Posterior cingulate gyrus (tissue), 11 donors: ENCODE results near the gene ALPL.
"Not testable (repeated sequence)": the region's sequence is repeated elsewhere in the genome, so short reads cannot be mapped to it uniquely, and the experiment has no call there.

Experiments
- DNase-seq, 10 donors: peaks; one replicate each; pipeline versions ENCODE4 v3.0.0 to v3.0.0-alpha.2; 2020 to 2021; ENCODE audit warnings: mixed read lengths in 3 of 10
- intact Hi-C: fragments of 100-400 bp; cut with DNase I; formaldehyde crosslinking; loops from one replicate; pipeline ENCODE4 v1.15.1; 2023

ALPL gene

GRCh38 chr1:21506804-21507203 is 2.4 kb upstream of the ALPL start:
- peak in 2 of 10 donors; percentile 33 to 49 for DNase-seq
- intact Hi-C loops: loop anchor here (5.0 kb wide), 1 partner anchor 85 kb away; no protein-coding TSS in a partner anchor

- intact Hi-C loops: loop anchor here (5.0 kb wide), 1 partner anchor 85 kb away; no protein-coding TSS in a partner anchor
- peak in 2 of 10 donors; percentile 40 to 64 for DNase-seq
Measured at GRCh38 chr1:21507511-21508270, 1.5 kb upstream of the ALPL start.

- DNase-seq: peak in 7 of 10 donors; percentile 34 to 91 (median 51)
- intact Hi-C loops: loop anchor here (1.0 to 5.0 kb wide), 3 partner anchors 84 to 456 kb away; no protein-coding TSS in a partner anchor
Measured at GRCh38 chr1:21508580-21509350, 458 bp upstream of the ALPL start.

GRCh38 chr1:21510113-21510493 is 880 bp downstream of the ALPL start:
- peak in 1 of 10 donors; percentile 13 for DNase-seq
- intact Hi-C loops: no loop called here

- DNase-seq: peak in 2 of 10 donors; percentile 5 to 20
- intact Hi-C loops: no loop called here
Measured at GRCh38 chr1:21510885-21511578, 1.8 kb downstream of the ALPL start.

- intact Hi-C loops: no loop called here
- DNase-seq: peak in 2 of 10 donors; percentile 65 to 66
Measured at GRCh38 chr1:21511579-21512522, 2.6 kb downstream of the ALPL start.

GRCh38 chr1:21514245-21514644 is 5.0 kb downstream of the ALPL start:
- DNase-seq: peak in 2 of 10 donors; percentile 18 to 22
- intact Hi-C loops: no loop called here

- intact Hi-C loops: no loop called here
- peak in 2 of 10 donors; percentile 6 to 30 for DNase-seq
Measured at GRCh38 chr1:21517161-21517589, 8.0 kb downstream of the ALPL start.

- intact Hi-C loops: no loop called here
- DNase-seq: peak in 1 of 10 donors; percentile 48
Measured at GRCh38 chr1:21517660-21518480, 8.6 kb downstream of the ALPL start.

- intact Hi-C loops: no loop called here
- peak in 3 of 10 donors; percentile 3 to 57 (median 22) for DNase-seq
Measured at GRCh38 chr1:21518774-21519455, 9.7 kb downstream of the ALPL start.

- DNase-seq: peak in 2 of 10 donors; percentile 20 to 51
- intact Hi-C loops: not testable (repeated sequence)
Measured at GRCh38 chr1:21519486-21520070, 10.4 kb downstream of the ALPL start.

- intact Hi-C loops: no loop called here
- peak in 3 of 10 donors; percentile 49 to 66 (median 55) for DNase-seq
Measured at GRCh38 chr1:21520899-21521716, 11.9 kb downstream of the ALPL start.

- intact Hi-C loops: no loop called here
Measured at GRCh38 chr1:21521717-21522060, 12.5 kb downstream of the ALPL start.

GRCh38 chr1:21522525-21523038 is 13.4 kb downstream of the ALPL start:
- peak in 2 of 10 donors; percentile 11 to 52 for DNase-seq
- intact Hi-C loops: no loop called here

More at GRCh38 chr1:21521717-21522060, 12.5 kb downstream of the ALPL start:
- DNase-seq: no peak

GRCh38 chr1:21523297-21523813 is 14.1 kb downstream of the ALPL start:
- intact Hi-C loops: no loop called here
- DNase-seq: peak in 3 of 10 donors; percentile 22 to 67 (median 46)

GRCh38 chr1:21524220-21524619 is 15.0 kb downstream of the ALPL start:
- intact Hi-C loops: no loop called here
- DNase-seq: peak in 3 of 10 donors; percentile 11 to 44 (median 27)
